Measurements from ENCODE around the gene TBXAS1. TPM values are rescaled to one million over a fixed set of nuclear protein-coding genes. Genes with fewer than 3 reads are reported as not detected.

The TBXAS1 gene
- total RNA-seq, 2 donors from 2014 or later: 12.0 to 17.0 TPM

DNA sequence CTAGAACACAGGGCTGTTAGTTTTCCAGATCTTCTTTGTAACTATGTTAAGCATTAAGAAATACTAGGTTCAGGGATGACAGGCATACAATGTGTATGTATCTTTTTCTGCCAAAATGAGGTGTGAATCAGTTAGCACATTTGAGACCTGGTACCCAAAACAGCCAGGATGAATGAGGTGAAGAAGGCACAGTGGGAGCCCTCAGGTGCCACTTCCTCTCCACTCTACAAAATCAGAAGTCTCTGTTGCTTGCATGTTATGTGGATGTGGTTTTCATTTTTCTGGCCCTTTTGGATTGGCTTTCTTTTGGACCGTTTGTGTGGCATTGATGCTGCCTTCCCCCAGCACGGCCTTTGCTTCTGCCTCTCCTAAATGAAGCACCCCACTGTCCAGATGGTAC, 15.4 kb upstream of the TBXAS1 start:
- H3K27me3 ChIP-seq: no peaks in the 10 kb centered on the region
- no peaks in the 10 kb centered on the region for H3K4me1 ChIP-seq
- no peaks in the 10 kb centered on the region for H3K36me3 ChIP-seq
- no peak for DNase-seq
- TF ChIP-seq, protein P1, sequence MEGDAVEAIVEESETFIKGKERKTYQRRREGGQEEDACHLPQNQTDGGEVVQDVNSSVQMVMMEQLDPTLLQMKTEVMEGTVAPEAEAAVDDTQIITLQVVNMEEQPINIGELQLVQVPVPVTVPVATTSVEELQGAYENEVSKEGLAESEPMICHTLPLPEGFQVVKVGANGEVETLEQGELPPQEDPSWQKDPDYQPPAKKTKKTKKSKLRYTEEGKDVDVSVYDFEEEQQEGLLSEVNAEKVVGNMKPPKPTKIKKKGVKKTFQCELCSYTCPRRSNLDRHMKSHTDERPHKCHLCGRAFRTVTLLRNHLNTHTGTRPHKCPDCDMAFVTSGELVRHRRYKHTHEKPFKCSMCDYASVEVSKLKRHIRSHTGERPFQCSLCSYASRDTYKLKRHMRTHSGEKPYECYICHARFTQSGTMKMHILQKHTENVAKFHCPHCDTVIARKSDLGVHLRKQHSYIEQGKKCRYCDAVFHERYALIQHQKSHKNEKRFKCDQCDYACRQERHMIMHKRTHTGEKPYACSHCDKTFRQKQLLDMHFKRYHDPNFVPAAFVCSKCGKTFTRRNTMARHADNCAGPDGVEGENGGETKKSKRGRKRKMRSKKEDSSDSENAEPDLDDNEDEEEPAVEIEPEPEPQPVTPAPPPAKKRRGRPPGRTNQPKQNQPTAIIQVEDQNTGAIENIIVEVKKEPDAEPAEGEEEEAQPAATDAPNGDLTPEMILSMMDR (IDR thresholded peaks at IDR 0.05): no peak
- no peak overlapping the region for H3K9ac ChIP-seq (ENCODE audit: low read depth in 2 of 2, low read length in 2 of 2)
- intact Hi-C loops (cut with DNase I): no loop called here
- H3K9me3 ChIP-seq: no peaks in the 10 kb centered on the region
- no peak overlapping the region for H3K4me3 ChIP-seq
- H3K27ac ChIP-seq: no peak overlapping the region

DNA sequence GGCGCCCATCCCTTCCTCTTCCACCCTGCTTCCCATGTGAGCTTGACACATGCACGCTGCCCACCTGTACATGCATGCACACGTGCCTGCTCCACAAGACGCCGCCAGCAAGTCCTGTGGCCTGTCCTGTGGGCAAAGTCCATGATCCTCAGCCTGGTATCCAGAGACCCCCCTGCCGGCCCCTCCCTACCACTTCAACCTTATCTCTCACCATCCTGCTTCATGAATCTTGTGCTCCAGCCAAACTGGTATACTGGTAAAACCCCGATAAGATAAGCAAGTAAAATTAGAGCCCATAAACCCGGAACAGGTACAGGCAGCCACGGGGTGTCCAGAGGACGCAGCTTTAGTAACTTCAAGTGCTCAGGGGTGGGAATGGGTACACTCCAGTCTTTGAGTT, 11.8 kb upstream of the TBXAS1 start:
- H3K4me1 ChIP-seq: no peaks in the 10 kb centered on the region
- no peaks in the 10 kb centered on the region for H3K9me3 ChIP-seq
- H3K27me3 ChIP-seq: no peaks in the 10 kb centered on the region
- no peaks in the 10 kb centered on the region for H3K36me3 ChIP-seq
- DNase-seq: no peak
- H3K27ac ChIP-seq: no peak overlapping the region
- intact Hi-C loops (cut with DNase I): no loop called here
- TF ChIP-seq, protein P1 (IDR thresholded peaks at IDR 0.05): no peak
- no peak overlapping the region for H3K9ac ChIP-seq (ENCODE audit: low read depth in 2 of 2, low read length in 2 of 2)
- no peak overlapping the region for H3K4me3 ChIP-seq

GRCh38 chr7:139820089-139820488, 9.0 kb upstream of the TBXAS1 start:
- H3K27me3 ChIP-seq: no peaks in the 10 kb centered on the region
- intact Hi-C loops (cut with DNase I): no loop called here
- H3K9ac ChIP-seq (ENCODE audit: low read depth in 2 of 2, low read length in 2 of 2): no peak overlapping the region
- H3K36me3 ChIP-seq: no peaks in the 10 kb centered on the region
- no peaks in the 10 kb centered on the region for H3K4me1 ChIP-seq
- TF ChIP-seq, protein P1 (IDR thresholded peaks at IDR 0.05): no peak
- H3K27ac ChIP-seq: no peak overlapping the region
- H3K4me3 ChIP-seq: no peak overlapping the region
- DNase-seq: no peak
- H3K9me3 ChIP-seq: no peaks in the 10 kb centered on the region

DNA sequence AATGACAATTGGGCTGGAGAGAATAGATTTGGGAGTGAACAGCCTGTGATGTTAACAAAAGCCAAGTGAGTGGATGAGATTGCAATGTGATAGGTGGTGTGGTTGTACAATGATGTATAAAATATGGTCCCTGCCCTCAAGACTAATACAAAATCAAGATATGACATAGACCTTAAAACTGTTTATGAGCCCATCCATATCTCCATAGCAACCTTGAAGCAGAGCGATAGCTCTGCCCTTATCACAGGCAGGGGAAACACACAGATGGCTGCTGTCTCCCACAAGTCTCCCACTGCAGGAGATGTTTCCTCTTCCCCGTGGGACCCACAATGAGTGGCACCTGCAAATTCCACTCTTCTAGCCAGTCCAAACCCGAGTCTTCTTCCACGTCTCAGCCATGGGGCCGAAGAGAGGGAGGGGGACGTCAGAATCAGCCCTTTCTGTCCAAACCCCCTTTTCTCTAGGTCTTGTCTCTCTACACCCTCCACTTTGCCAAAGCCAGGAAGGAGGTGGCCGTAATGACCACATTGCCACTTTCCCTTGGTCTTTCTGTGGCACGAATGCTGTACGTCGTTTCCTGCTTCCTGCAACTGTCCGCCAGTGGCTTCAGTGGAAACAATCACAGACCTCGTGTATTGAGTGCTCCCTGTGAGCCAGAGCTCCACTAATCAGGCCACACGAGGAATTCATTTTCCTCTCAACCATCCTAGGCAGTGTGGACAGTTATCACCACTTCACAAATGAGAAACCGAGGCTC, 7.5 kb upstream of the TBXAS1 start:
- Histone ChIP-seq H3K27me3 (no peaks in the 10 kb centered on the region), H3K27ac (no peak overlapping the region), H3K9ac (ENCODE audit: low read depth in 2 of 2, low read length in 2 of 2) (no peak overlapping the region), H3K36me3 (no peaks in the 10 kb centered on the region), H3K4me3 (no peak overlapping the region), H3K4me1 (no peaks in the 10 kb centered on the region), H3K9me3 (no peaks in the 10 kb centered on the region)
- intact Hi-C loops (cut with DNase I): no loop called here
- TF ChIP-seq, protein P1 (IDR thresholded peaks at IDR 0.05): no peak
- DNase-seq: no peak

- Histone ChIP-seq H3K9me3 (no peaks in the 10 kb centered on the region), H3K4me3 (no peak overlapping the region), H3K36me3 (no peaks in the 10 kb centered on the region), H3K9ac (ENCODE audit: low read depth in 2 of 2, low read length in 2 of 2) (peak overlapping the region in 1 of 2 donors; percentile 24), H3K4me1 (no peaks in the 10 kb centered on the region), H3K27me3 (no peaks in the 10 kb centered on the region), H3K27ac (no peak overlapping the region)
- TF ChIP-seq, protein P1 (IDR thresholded peaks at IDR 0.05): no peak
- intact Hi-C loops (cut with DNase I): no loop called here
- no peak for DNase-seq
Observed at GRCh38 chr7:139822855-139823254, 6.2 kb upstream of the TBXAS1 start.
